SU-DHL-6 (cell line): ENCODE results near the gene EPHB2.

ENCODE experiments used
- CTCF ChIP-seq: fragments of 200-600 bp; sonication (generic); IDR thresholded peaks from one replicate; pipeline ENCODE4 v1.5.1; 2017; ENCODE audit warnings: antibody characterized with exemption, mild to moderate bottlenecking, low read length, moderate library complexity; ENCODE audit not compliant: insufficient read depth, poor library complexity, severe bottlenecking
- EZH2phosphoT487 ChIP-seq: fragments of 200-600 bp; sonication (generic), shearing (Covaris generic); conservative IDR thresholded peaks from 2 replicates; pipeline ENCODE4 v1.6.1; 2018; ENCODE audit warnings: mild to moderate bottlenecking, antibody characterized with exemption, low read length, moderate library complexity, mixed read lengths

GRCh38 chr1:22750685-22751051, 40.0 kb downstream of the EPHB2 start:
- TF ChIP-seq CTCF, result no peak
- TF ChIP-seq EZH2phosphoT487, result no peak
